Uterus (tissue), 4 donors: ENCODE data around the gene DQX1. TPM values are rescaled to one million over a fixed set of nuclear protein-coding genes. Genes with fewer than 3 reads are reported as not detected.

Source experiments
- DNase-seq, 2 donors: peaks; one replicate each; pipeline ENCODE4 v3.0.0-alpha.2; 2019 to 2020
- H3K27ac ChIP-seq, 2 donors: fragments of 200-600 bp; sonication (generic); 1 replicate in 1 of 2; 2 replicates in 1 of 2; pipeline ENCODE4 v1.5.1; 2016 to 2018
- H3K27me3 ChIP-seq, 2 donors: fragments of 200-600 bp; sonication (generic); one replicate each; pipeline ENCODE4 v1.5.1; 2018 to 2019; ENCODE audit warnings: control low read depth in 1 of 2
- H3K36me3 ChIP-seq, 2 donors: fragments of 200-600 bp; sonication (generic); one replicate each; pipeline ENCODE4 v1.5.1; 2019; ENCODE audit warnings: control low read depth in 1 of 2
- H3K4me1 ChIP-seq, 2 donors: fragments of 200-600 bp; sonication (generic); one replicate each; pipeline ENCODE4 v1.5.1; 2018 to 2019; ENCODE audit warnings: control low read depth in 1 of 2
- H3K4me3 ChIP-seq, 2 donors: fragments of 200-600 bp; sonication (generic); 1 replicate in 1 of 2; 2 replicates in 1 of 2; pipeline ENCODE4 v1.5.1; 2018 to 2019; ENCODE audit warnings: mild to moderate bottlenecking in 1 of 2
- H3K9me3 ChIP-seq, 2 donors: fragments of 200-600 bp; sonication (generic); one replicate each; pipeline ENCODE4 v1.5.1; 2019; ENCODE audit warnings: control low read depth in 1 of 2
- CTCF ChIP-seq, 4 experiments: fragments of 200-600 bp in 2 of 4; fragments of 450-650 bp in 2 of 4; sonication (generic) in 2 of 4; IDR thresholded peaks; one replicate each; pipeline ENCODE4 v1.5.1; 2016 to 2019; ENCODE audit warnings: antibody characterized with exemption in 4 of 4, mild to moderate bottlenecking in 2 of 4, moderate library complexity in 1 of 4
- POLR2A ChIP-seq, 2 donors: fragments of 450-650 bp; IDR thresholded peaks; one replicate each; pipeline ENCODE4 v1.6.1; 2016; ENCODE audit warnings: antibody characterized with exemption in 2 of 2, mild to moderate bottlenecking in 1 of 2, moderate library complexity in 1 of 2
- intact Hi-C: fragments of 100-400 bp; cut with DNase I; formaldehyde crosslinking; loops from one replicate; pipeline ENCODE4 v1.15.1; 2023; ENCODE audit warnings: low total_unique reads
- total RNA-seq, 4 donors: library from RNA; depleted of rRNA in 3 of 4; stranded (reverse); fragments of >200 nt in 3 of 4; gene quantifications; one replicate each; pipeline versions ENCODE4 v1.1.0 to v1.2.4, GENCODE V29; 2014 to 2023
- donor health status: DM: yes; HTN: yes; CAD: no.

Gene DQX1
- total RNA-seq, 4 donors from 2014 or later, result not detected

- DNase-seq, result no peak
- H3K27ac ChIP-seq, result no peak within 1 kb of the TSS
- no peaks in the 10 kb centered on the region for H3K36me3 ChIP-seq
- peaks cover 4 to 28% of the 10 kb centered on the region in 2 donors for H3K27me3 ChIP-seq
- no peaks in the 10 kb centered on the region for H3K9me3 ChIP-seq
- no peak within 1 kb of the TSS for H3K4me3 ChIP-seq
- H3K4me1 ChIP-seq, result peaks cover 0 to 15% of the 10 kb centered on the region in 2 donors
- no peak for TF ChIP-seq POLR2A (IDR thresholded peaks at IDR 0.05)
- no peak for TF ChIP-seq CTCF (IDR thresholded peaks at IDR 0.05)
- intact Hi-C loops, result no loop called here
Measured at GRCh38 chr2:74499267-74499939, 26.6 kb downstream of the DQX1 start, which contains the start of gene LBX2. LBX2 (minus strand) TSS chr2:74499603; CDS start chr2:74499537, 66 bp downstream.

- TF ChIP-seq POLR2A (IDR thresholded peaks at IDR 0.05), result no peak
- TF ChIP-seq CTCF (IDR thresholded peaks at IDR 0.05), result no peak
- Histone ChIP-seq H3K27ac (no peak overlapping the region), H3K36me3 (no peaks in the 10 kb centered on the region), H3K4me3 (peak overlapping the region in 1 of 2 donors; percentile 9), H3K9me3 (no peaks in the 10 kb centered on the region), H3K4me1 (peaks cover 0 to 15% of the 10 kb centered on the region in 2 donors), H3K27me3 (peaks cover 4 to 28% of the 10 kb centered on the region in 2 donors)
- intact Hi-C loops, result no loop called here
- DNase-seq, result no peak
Measured at GRCh38 chr2:74498500-74499266, 27.3 kb downstream of the DQX1 start.

DNA sequence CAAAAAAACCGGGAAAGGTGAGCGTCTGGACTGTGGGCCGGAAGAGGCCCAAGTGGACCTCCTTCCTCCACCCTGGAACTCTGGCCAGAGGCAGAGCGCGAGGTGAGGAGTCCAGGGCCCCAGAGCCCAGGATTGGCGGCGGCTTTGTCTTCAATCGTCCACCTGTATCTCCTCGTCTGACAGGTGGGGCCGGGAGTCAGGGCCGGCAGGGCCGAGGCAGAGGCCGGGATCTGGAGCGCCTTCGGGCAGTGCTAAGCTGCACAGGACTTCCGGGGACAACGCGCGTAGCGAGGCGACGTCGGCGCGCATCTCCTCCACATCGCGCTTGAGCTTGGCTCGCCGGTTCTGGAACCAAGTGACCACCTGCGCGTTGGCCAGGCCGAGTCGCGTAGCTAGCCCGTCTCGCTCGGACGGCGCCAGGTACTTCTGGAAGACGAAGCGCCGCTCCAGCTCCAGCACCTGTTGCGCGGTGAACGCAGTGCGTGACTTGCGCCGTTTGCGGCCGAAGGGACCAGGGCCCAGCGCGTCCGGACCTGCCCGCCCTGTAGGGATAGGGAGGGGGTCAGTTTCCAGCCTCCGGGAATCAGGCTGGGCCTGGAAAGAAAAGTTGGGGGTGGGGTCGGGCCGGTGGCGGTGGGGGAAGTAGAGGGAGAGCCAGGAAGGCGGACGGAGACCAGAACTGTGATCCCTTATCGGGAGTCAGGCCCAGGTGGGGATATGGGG lies 28.1 kb downstream of the DQX1 start:
- Histone ChIP-seq H3K27me3 (peaks cover 4 to 28% of the 10 kb centered on the region in 2 donors), H3K27ac (no peak overlapping the region), H3K9me3 (no peaks in the 10 kb centered on the region), H3K4me1 (peaks cover 0 to 15% of the 10 kb centered on the region in 2 donors), H3K36me3 (no peaks in the 10 kb centered on the region), H3K4me3 (peak overlapping the region in 1 of 2 donors; percentile 9)
- no peak for TF ChIP-seq CTCF (IDR thresholded peaks at IDR 0.05)
- no peak for TF ChIP-seq POLR2A (IDR thresholded peaks at IDR 0.05)
- DNase-seq, result no peak
- intact Hi-C loops, result no loop called here

GRCh38 chr2:74496997-74497776 lies 28.8 kb downstream of the DQX1 start:
- H3K4me1 ChIP-seq, result peaks cover 0 to 15% of the 10 kb centered on the region in 2 donors
- H3K27ac ChIP-seq, result no peak overlapping the region
- intact Hi-C loops, result no loop called here
- H3K27me3 ChIP-seq, result peaks cover 4 to 28% of the 10 kb centered on the region in 2 donors
- no peaks in the 10 kb centered on the region for H3K9me3 ChIP-seq
- TF ChIP-seq CTCF (IDR thresholded peaks at IDR 0.05), result no peak
- no peak for TF ChIP-seq POLR2A (IDR thresholded peaks at IDR 0.05)
- no peaks in the 10 kb centered on the region for H3K36me3 ChIP-seq
- no peak for DNase-seq
- no peak overlapping the region for H3K4me3 ChIP-seq
